ENCODE results near the gene GPX4. TPM values are rescaled to one million over a fixed set of nuclear protein-coding genes. Genes with fewer than 3 reads are reported as not detected.

The GPX4 gene
- total RNA-seq, 1 donor from 2014 or later = 330 TPM

DNA sequence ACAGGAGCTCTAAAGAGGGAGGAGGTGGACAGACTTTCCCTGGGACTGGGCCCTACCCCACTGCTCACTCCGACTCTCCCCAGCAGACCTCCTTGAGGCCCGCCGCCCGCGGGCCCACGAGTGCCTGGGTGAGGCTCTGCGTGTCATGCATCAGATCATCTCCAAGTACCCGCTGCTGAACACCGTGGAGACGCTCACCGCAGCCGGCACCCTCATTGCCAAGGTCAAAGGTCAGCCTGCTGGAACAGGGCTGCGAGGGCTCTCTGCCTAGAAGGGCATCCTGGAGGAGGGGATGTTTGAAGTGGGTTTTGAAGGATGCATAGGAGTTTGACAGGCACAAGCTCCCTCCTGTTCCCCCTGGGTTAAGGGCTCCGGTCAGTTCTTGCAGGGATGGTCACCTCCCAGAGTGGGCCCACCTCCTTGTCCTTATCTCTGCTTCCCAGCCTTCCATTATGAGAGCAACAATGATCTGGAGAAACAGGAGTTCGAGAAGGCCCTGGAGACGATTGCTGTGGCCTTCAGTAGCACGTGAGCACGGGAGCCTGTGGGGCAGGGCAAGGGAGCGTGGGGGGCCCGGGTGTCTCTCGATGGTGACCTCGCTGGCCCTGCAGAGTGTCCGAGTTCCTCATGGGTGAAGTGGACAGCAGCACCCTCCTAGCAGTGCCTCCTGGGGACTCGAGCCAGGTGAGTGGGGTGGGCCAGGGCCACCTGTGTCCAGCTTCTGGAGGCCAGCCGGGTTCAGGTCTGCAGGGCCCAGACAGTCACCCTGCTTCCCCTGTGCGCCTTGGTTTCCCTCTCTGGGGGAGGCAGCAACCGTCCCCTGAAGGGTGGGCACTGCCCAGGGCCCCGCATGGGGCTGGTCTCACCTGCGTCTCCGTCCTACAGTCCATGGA is 30.5 kb upstream of the GPX4 start:
- Mint-ChIP-seq H3K27me3 (ENCODE audit: unreplicated experiment) (peaks cover 22% of the 10 kb centered on the region), H3K9me3 (ENCODE audit: unreplicated experiment) (no peaks in the 10 kb centered on the region), H3K4me3 (ENCODE audit: unreplicated experiment) (no peak overlapping the region), H3K36me3 (ENCODE audit: low read depth, unreplicated experiment) (peaks cover 5% of the 10 kb centered on the region), H3K27ac (ENCODE audit: unreplicated experiment) (no peak overlapping the region), H3K4me1 (ENCODE audit: unreplicated experiment) (peaks cover 10% of the 10 kb centered on the region)
- TF ChIP-seq, protein P1, sequence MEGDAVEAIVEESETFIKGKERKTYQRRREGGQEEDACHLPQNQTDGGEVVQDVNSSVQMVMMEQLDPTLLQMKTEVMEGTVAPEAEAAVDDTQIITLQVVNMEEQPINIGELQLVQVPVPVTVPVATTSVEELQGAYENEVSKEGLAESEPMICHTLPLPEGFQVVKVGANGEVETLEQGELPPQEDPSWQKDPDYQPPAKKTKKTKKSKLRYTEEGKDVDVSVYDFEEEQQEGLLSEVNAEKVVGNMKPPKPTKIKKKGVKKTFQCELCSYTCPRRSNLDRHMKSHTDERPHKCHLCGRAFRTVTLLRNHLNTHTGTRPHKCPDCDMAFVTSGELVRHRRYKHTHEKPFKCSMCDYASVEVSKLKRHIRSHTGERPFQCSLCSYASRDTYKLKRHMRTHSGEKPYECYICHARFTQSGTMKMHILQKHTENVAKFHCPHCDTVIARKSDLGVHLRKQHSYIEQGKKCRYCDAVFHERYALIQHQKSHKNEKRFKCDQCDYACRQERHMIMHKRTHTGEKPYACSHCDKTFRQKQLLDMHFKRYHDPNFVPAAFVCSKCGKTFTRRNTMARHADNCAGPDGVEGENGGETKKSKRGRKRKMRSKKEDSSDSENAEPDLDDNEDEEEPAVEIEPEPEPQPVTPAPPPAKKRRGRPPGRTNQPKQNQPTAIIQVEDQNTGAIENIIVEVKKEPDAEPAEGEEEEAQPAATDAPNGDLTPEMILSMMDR (IDR thresholded peaks at IDR 0.05; ENCODE audit: unreplicated experiment) = no peak
- DNase-seq (ENCODE audit: low spot score) = no peak

DNA sequence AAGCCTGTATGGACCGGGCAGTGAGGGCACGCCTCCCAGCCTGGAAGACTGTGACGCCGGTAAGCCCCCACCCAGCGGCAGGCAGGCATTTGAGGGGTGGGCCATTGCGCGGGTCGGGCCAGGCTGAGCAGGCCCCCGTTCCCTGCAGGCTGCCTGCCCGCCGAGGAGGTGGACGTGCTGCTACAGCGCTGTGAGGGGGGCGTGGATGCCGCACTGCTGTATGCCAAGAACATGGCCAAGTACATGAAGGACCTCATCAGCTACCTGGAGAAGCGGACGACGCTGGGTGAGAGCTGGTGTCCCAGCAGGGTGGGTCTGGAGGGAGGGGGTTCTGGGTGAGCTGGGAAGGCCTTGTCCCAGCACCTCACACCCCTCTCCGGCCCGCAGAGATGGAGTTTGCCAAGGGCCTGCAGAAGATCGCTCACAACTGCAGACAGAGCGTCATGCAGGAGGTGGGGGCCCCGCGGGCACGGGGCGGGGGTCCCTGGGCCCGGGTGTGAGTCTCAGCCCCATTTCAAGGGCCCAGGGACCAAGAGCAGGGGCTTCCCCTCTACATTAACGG is 29.8 kb upstream of the GPX4 start:
- peaks cover 5% of the 10 kb centered on the region for H3K36me3 Mint-ChIP-seq (ENCODE audit: low read depth, unreplicated experiment)
- DNase-seq (ENCODE audit: low spot score) = no peak
- H3K9me3 Mint-ChIP-seq (ENCODE audit: unreplicated experiment) = no peaks in the 10 kb centered on the region
- H3K27me3 Mint-ChIP-seq (ENCODE audit: unreplicated experiment) = peaks cover 16% of the 10 kb centered on the region
- TF ChIP-seq, protein P1 (IDR thresholded peaks at IDR 0.05; ENCODE audit: unreplicated experiment) = no peak
- no peak overlapping the region for H3K4me3 Mint-ChIP-seq (ENCODE audit: unreplicated experiment)
- H3K27ac Mint-ChIP-seq (ENCODE audit: unreplicated experiment) = no peak overlapping the region
- peaks cover 5% of the 10 kb centered on the region for H3K4me1 Mint-ChIP-seq (ENCODE audit: unreplicated experiment)

DNA sequence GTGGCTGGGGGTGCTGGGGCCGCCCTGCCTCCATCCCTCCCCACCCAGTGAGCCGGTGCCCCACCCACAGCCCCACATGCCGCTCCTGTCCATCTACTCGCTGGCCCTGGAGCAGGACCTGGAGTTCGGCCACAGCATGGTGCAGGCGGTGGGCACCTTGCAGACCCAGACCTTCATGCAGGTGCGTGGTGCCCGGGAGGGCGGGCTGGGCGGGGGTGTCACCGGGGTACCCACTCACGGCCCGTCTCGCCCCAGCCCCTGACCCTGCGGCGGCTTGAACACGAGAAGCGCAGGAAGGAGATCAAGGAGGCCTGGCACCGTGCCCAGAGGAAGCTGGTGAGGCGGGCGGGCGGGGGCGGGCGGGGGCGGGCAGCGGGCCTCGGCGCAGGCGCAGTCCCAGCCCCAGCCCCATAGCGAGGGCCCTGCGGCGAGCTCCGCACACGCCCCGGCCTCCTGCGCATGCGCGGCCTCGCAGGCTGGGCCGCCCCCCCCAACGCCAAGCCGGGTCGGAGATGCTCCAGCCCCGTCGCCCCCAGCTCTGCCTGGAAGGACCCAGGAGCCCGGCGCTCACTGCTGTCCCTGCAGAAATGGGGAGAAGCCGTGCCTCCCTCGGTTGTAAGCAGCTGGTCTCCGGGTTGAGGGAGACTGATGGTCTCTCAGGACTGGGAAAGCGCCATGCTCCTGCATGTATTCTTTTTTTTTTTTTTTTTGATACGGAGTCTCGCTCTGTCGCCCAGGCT is 29.1 kb upstream of the GPX4 start:
- Mint-ChIP-seq H3K4me3 (ENCODE audit: unreplicated experiment) (no peak overlapping the region), H3K27me3 (ENCODE audit: unreplicated experiment) (peaks cover 16% of the 10 kb centered on the region), H3K27ac (ENCODE audit: unreplicated experiment) (no peak overlapping the region), H3K9me3 (ENCODE audit: unreplicated experiment) (no peaks in the 10 kb centered on the region), H3K36me3 (ENCODE audit: low read depth, unreplicated experiment) (peaks cover 5% of the 10 kb centered on the region), H3K4me1 (ENCODE audit: unreplicated experiment) (peaks cover 3% of the 10 kb centered on the region)
- no peak for DNase-seq (ENCODE audit: low spot score)
- TF ChIP-seq, protein P1 (IDR thresholded peaks at IDR 0.05; ENCODE audit: unreplicated experiment) = no peak

DNA sequence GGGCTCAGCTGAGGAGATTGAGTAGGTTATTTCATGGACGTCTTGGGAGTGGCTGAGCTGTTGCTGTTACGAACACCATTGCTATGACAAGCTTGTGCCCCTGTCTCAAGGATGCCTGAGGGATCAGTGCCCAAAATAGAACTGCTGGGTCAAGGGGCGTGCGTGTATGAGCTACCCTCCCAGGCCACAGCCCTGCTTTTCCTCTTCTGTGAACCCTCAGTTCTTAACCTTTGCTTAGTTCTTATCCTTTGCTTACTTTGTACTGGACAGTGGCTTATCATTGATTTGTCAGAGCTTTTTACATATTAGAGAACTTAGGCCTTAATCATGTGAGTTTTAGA is 27.8 kb upstream of the GPX4 start:
- no peaks in the 10 kb centered on the region for H3K9me3 Mint-ChIP-seq (ENCODE audit: unreplicated experiment)
- no peak for DNase-seq (ENCODE audit: low spot score)
- peaks cover 3% of the 10 kb centered on the region for H3K4me1 Mint-ChIP-seq (ENCODE audit: unreplicated experiment)
- H3K36me3 Mint-ChIP-seq (ENCODE audit: low read depth, unreplicated experiment) = peaks cover 5% of the 10 kb centered on the region
- H3K27me3 Mint-ChIP-seq (ENCODE audit: unreplicated experiment) = peaks cover 16% of the 10 kb centered on the region
- H3K4me3 Mint-ChIP-seq (ENCODE audit: unreplicated experiment) = no peak overlapping the region
- TF ChIP-seq, protein P1 (IDR thresholded peaks at IDR 0.05; ENCODE audit: unreplicated experiment) = no peak
- H3K27ac Mint-ChIP-seq (ENCODE audit: unreplicated experiment) = peak overlapping the region; percentile 45

Measured in endothelial cell (in vitro differentiated cells).